HG03280 (cell line): ENCODE measurements around the gene SLC22A4.

Source experiments
- ATAC-seq: cut with Tn5 transposase; IDR thresholded peaks from one replicate; pipeline ENCODE4 v1.9.1; 2021; ENCODE audit warnings: mild to moderate bottlenecking, moderate library complexity; ENCODE audit not compliant: unreplicated experiment

SLC22A4 gene

DNA sequence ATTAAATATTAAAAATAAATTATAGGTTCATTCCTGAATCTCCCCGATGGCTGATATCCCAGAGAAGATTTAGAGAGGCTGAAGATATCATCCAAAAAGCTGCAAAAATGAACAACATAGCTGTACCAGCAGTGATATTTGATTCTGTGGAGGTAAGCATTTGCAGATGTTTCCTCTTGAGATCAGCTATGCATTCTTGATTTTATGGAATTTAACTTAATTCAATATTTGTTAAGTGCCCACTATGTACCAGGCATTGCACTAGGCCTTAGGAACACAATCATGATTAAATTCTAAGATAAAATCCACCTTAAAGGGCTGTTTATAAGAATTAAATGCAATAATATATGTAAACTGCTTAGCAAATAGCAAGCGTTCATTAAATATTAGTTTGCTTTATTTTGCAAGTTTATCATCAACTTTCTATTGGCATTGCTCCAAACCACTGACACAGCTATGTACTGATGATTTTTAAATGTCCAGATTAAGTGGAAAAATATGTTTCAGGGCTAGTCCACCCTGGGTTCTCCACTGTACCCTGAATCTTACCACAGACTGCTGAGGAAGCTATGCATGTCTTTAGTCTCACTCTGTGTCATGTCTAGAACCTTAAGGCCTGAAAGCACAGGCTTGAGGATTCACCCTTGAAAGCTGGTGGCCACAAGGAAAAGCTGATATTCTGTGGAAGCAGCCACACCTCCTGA lies 33.2 kb downstream of the SLC22A4 start:
- no peak for ATAC-seq

DNA sequence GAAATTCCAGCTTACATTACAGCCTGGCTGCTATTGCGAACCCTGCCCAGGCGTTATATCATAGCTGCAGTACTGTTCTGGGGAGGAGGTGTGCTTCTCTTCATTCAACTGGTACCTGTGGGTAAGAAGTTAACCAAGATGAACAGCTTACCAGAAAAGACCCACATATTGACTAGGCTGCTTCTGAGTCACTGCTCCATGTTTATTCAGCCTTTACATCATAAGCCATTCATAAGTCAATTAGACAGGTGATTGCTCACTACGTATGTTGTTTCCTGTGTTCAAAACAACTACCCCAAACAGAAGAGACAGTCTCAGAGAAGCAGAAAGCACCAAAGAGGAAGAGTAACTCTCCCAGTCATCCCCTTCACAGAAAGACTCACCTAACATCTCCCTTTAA lies 40.6 kb downstream of the SLC22A4 start:
- no peak for ATAC-seq

DNA sequence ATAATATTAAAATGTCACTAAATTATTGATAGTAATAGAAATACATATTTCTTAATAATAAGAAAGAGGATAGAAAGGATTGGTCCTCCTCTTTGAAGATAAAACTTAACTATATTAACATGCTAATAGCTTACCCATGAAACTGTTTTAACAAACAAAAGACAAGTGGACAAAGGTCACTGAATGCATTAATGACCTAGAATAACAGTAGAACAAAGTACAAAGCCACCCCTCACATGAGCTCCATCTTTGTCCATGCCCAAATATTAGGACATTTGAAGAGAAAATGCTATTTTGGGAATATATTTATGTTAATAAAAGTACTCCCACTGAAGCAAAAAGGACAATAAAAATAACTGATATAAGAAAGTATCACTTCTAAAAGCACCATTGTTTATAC lies 41.2 kb downstream of the SLC22A4 start:
- ATAC-seq = no peak

DNA sequence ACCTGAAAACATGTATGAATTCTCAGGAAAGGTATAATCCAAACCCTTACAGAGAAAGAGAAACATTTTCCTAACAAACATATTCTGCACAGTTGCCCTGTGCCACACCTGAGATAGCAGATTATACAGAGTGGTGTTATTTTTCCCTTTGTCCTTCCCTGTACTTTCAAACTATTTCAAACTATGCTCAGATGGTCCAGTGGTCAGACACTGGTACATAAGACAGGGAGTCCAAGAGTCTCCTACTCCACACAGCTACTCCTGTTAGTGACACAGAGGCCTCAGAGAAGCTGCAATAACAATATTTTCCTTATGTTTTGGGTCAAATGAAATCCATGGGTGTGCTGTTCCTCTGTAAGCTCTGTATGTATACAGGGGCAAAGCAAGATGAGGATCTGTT lies 45.3 kb downstream of the SLC22A4 start:
- no peak for ATAC-seq

DNA sequence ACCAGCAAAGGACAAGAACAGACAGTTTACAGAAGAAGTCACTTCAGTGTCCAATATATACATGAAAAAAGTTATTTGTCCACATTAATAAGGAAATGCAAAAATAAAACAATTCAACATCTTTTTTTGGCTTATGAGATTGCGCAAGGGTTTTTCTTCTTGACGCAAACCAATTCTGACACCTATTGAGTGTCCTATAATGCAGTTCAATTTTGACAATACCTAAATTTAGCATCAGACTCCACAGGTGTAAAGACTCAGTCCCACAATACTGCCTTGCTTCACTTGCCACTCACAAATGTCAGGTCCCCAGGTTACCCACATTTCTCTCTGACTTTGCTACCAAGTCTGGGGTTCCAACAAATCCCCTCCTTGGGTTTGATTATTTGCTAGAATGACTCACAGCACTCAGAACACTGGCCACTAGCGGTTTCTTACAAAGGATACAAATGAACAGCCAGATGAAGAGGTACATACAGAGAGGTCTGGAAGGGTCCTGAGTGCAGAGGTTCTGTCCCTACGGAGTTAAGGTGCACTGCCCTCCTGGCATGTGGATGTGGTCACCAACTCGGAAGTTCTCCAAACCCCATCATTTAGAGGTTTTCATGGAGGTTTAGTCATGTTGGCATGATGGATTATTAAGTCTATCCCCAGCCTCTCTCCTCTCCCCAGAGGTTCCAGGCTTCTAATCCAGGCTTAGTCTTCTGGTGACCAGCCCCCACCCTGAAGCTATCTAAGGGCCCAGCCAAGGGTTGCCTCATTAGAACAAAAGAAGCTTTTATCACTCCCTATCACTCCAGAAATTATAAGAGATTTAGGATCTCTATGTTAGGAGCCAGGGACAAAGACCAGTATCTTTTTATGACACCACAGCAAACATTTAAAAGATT lies 48.3 kb downstream of the SLC22A4 start:
- no peak for ATAC-seq

DNA sequence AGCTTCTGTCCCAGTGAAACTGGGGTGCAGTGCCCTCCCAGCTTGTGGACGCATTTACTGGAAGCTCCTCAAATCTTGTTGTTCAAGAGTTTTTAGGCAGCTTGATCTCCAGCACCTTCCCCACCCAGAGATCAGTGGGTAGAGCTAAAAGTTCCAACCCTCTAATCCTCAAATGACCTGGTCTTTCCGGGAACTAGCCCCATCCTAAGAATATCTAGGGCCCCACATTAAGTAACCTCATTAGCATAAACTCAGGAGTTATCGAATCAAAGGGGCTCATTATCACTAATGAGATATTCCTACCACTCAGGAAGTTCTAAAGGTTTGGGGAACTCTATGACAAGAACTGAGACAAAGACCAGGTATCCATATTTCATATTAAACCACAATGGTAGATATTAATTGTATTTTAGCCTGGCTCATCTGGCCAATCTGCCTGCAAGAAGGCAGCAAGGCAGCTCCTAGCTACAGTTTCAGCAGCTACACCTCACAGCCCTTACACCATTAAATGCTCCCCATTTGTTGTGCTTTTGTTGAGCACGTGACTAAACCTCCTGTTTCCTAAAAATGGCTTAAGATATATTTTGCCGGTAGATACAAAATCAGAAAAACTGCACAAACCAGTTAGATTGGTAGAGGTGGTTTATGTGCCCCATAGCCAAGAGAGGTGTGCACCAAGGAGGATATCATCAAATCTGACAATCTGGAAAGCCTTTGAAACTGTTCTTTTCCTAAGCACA lies 50.8 kb downstream of the SLC22A4 start:
- no peak for ATAC-seq

DNA sequence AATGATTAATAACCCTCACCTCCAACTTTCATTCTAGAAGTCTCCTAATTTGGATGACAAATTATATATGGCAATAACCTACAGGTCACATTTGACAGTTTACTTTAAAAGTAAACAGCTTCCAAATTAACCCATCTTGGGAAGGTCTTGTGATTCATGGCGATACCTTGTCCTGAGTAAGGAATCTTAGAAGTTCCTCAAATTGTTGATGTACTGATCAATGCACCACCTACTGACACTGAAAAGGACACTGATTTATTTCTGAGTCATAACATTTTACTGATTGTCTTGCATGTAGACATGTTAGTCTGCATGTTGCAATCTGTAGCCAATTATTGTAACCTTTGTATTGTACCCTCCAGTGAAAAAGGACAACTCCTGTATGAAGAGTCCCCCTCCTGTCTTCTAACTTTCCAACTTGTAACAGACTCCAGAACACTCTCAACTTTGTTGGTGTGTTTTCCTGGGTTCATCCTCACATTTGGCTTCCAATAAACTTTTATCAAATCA lies 59.3 kb downstream of the SLC22A4 start:
- no peak for ATAC-seq

DNA sequence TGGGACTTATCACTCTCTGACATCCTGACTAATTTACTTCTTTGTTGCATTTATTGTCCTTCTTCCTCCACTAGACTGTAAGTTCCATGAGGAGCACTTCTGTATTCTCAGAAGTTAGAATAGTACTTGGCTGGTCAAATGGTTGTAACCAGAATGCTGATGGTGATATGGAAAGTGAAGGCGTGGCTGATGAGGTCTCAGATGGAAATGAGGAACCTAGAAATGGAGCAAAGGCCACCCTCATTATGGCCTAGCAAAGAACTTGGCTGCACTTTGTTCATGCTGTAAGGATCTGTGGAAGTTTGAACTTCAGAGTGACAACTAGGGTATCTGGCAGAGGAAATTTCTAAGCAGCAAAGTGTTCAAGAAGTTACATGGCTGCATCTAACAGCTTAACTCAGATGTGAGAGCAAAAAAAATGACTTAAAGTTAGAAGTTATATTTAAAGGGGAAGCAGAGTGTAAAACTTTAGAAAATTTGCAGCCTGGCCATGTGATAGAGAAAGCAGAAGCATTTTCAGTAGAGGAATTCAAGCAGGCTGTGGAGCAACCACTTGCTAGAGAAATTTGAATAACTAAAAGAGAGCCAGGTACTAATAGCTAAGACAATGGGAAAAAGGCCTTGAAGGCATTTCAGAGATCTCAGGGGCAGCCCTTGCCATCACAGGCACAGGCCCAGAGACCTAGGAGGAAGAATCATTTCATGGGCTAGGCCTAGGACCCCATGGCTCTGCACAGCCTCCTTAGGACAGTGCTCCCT lies 60.4 kb downstream of the SLC22A4 start:
- ATAC-seq = no peak

DNA sequence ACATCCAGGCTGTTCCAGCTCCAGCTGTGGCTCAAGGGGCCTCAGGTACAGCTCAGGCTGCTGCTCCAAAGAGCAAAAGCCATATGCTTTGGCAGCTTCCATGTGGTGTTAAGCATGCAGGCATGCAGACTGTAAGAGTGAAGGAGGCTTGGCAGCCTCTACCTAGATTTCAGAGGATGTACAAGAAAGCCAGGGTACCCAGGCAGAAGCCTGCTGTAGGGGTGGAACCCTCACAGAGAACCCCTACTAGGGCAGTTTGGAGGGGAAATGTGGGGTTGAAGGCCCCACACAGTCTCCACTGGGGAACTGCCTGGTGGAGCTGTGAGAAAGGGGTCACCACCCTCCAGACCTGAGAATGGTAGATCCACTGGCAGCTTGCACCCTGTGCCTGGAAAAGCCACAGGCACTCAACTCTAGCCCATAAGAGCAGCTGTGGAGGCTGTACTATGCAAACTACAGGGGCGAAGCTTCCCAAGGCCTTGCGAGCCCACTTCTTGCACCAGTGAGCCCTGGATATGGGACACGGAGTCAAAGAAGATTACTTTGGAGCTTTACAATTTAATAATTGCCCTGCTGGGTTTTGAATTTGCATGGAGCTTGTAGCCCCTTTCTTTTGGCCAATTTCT lies 61.1 kb downstream of the SLC22A4 start:
- no peak for ATAC-seq

DNA sequence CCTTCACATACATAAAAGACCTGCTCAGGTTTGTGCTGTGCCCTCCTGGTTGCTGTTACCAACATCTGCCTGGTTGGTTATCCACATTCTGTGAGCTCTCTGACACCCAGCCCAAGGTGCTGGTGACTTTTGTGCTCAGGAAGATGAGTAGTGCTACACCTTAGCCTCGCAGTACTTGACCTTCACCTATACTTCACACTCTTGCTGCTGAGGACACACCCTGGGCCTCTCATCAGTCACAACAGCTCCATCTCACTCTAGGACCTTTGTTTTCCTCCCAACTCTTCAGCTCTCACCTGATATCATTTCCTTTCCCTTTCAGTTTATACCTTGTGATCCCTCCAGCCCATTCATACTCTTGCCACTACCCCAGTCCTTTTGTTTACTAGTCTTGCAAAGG lies 64.6 kb downstream of the SLC22A4 start:
- ATAC-seq = no peak

DNA sequence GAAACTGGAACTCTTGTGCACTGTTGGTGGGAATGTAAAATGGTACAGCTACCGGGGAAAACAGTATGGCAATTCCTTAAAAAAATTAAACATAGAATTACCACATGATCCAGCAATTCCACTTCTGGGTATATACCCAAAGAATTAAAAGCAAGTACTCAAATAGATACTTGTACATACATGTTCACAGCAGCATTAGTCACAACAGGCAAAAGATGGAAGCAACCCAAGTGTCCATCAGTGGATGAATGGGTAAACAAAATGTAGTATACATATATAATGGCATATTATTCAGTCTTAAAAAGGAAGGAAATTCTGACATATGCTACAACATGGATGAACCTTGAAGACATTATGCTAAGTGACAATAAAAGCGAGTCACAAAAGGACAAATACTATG lies 67.9 kb downstream of the SLC22A4 start:
- ATAC-seq = no peak

DNA sequence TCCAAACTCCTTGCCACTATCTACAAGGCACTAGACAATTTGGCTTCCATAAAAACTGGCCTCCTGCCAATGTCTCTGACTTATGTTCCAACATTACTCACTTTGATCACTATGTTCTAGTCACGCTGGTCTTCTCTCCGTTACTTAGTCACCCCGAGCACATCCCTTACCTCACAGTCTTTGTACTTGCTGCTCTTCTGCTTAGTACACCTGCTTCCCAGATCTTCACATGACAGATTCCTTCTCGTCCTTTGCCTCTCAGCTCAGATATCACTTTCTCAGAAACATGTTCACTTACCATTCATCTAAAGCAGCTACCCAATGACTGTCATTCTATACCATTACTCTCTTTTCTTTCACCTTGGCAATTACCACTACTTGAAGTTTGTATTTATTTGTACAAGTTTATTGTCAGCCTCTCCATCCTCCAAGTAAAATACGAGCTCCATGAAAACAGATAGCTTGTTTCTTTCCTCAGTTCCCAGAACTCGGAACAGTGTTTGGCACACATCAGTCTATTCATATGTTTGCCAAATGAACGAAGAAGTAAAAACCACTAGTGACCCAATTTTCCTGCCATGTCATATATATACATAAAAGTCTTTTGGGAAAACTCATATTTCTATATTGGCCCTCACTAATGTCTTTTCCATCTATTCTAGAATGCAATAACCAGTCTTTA lies 69.4 kb downstream of the SLC22A4 start:
- no peak for ATAC-seq

DNA sequence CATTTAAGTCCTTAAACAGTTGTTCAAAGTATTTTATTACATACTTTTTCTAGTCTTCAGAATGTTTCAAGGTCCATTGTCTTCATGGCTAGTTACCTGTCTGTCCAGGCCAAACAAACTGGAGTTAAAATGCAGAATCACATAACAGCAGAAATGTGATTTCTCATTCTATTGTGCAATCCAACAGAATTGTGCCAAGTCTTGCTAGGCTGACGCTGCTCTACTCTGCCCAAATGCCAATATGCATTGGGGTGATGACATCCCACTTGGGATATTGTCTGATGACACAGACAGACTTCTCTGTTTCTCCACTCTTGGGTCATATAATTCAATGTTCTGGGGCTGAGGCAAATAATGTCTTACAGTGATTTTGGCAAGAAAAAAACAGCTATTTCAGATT lies 70.1 kb downstream of the SLC22A4 start:
- ATAC-seq = no peak

DNA sequence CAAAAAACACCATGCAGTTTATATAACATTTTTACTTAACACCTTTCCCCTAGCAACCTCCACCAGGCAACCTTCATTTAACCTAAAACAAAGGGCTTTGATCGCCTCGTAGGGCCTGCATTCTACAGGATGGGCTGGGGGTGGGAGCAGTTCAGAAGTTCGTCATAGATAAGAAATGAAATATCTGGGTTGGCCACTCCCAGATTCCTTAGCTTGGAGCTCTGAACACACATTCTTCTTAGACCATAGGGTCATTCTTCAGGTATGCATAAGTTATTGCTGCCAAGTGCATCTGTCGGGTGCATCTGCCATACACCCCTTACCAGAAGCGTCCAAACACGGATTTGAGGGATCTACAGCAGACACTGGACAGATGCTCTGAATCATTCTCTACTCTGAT lies 71.0 kb downstream of the SLC22A4 start:
- ATAC-seq = no peak

DNA sequence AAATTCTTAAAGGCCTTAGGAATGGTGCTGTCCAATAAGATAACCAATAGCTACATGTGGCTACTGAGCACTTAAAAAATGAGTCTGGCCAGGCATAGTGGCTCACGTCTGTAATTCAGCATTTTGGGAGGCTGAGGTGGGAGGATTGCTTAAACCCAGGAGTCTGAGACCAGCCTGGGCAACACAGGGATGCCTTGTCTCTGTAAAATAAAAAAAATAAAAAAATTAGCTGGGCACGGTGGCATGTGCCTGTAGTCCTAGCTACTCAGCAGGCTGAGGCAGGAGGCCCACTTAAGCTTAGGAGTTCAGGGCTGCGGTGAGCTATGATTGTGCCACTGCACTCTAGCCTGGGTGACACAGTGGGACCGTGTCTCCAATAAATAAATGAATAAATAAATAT lies 74.0 kb downstream of the SLC22A4 start:
- ATAC-seq = no peak

DNA sequence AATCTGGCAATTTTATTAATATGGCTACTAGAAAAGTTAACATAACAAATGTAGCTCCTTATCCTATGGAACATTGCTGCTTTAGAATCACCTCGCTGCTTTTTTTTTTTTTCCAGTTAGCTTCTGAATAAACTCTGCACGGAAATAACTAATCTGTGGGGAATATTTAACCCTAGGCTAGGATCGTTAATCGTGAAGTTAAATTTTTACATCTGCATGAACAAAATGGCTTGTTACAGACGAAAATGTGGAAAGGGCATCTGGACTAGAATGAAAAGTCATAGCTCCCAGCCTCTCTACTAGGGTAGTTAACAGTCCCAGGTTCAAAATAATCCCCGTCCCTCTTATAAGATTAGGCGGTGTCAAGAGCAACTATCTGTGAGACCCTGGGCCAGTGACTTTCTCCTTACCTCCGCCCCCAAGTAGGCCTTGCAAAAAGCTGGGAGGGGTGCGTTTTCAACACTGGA lies 74.8 kb downstream of the SLC22A4 start:
- ATAC-seq = no peak

DNA sequence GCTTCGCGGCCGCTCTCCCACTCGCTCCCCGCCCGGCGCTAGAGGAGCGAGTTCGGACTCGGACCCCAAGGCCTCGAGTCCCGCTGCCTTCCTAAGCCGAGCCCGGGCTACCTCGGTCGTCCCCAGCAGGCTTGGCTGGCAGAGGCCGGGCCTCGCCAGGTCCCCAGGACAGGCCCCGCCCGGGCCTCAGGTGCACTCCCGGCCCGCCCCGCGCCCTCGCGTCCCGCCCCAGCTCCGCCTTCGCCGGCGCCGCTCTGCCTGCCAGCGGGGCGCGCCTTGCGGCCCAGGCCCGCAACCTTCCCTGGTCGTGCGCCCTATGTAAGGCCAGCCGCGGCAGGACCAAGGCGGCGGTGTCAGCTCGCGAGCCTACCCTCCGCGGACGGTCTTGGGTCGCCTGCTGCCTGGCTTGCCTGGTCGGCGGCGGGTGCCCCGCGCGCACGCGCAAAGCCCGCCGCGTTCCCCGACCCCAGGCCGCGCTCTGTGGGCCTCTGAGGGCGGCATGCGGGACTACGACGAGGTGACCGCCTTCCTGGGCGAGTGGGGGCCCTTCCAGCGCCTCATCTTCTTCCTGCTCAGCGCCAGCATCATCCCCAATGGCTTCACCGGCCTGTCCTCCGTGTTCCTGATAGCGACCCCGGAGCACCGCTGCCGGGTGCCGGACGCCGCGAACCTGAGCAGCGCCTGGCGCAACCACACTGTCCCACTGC lies 75.4 kb downstream of the SLC22A4 start, which contains the start of gene SLC22A5:
Gene SLC22A5 (plus strand): TSS at position 237 of the 707 bp plus-strand sequence. CDS start 263 bp downstream, at position 500.
- peak; percentile 87 for ATAC-seq

DNA sequence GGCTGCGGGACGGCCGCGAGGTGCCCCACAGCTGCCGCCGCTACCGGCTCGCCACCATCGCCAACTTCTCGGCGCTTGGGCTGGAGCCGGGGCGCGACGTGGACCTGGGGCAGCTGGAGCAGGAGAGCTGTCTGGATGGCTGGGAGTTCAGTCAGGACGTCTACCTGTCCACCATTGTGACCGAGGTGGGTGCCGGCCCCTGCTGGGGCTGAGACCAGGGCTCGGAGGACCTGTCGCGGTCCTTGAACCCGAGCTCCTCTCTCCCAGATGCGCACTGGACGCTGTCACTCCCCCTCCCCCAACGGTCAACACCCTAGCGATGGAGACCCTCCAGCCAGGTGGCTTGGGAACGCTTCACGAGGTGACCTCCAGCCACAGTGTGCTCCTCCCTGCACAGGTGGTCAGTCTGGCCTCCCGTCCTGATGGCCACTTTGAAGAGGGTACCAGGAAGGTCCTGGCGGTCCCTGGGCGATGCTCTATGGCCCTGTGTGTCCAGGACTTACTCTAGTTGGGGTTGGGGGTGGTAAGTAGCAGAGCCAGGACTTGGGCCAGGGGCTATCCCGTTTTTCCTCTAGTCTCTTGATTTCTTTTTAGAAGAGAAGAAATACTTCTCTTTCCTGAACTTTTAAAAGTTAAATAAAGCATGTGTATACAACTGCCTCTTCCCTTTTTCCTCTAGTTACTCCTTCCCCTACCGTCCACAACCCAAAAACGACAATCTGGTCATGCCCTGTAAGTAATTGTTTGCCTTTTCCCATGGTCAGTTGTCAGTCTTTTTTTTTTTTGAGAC lies 76.2 kb downstream of the SLC22A4 start:
- no peak for ATAC-seq
